Mammary epithelial cell (primary cell): Measurements from ENCODE around the gene FMNL3.

Source experiments
- EZH2 ChIP-seq: IDR thresholded peaks from 2 replicates; pipeline ENCODE4 v1.6.1; 2012; ENCODE audit warnings: low read length, inconsistent platforms, borderline replicate concordance
- TF ChIP-seq, protein P1 (sequence below), 2 donors: IDR thresholded peaks in 1 of 2; conservative IDR thresholded peaks in 1 of 2; 2 replicates each; pipeline ENCODE4 v1.5.1; 2011 to 2012; ENCODE audit warnings: inconsistent platforms in 2 of 2, low read length in 2 of 2, mild to moderate bottlenecking in 2 of 2, control low read depth in 1 of 2, low read depth in 1 of 2; ENCODE audit not compliant: insufficient read depth in 1 of 2; ENCODE audit errors: extremely low read depth in 1 of 2

DNA sequence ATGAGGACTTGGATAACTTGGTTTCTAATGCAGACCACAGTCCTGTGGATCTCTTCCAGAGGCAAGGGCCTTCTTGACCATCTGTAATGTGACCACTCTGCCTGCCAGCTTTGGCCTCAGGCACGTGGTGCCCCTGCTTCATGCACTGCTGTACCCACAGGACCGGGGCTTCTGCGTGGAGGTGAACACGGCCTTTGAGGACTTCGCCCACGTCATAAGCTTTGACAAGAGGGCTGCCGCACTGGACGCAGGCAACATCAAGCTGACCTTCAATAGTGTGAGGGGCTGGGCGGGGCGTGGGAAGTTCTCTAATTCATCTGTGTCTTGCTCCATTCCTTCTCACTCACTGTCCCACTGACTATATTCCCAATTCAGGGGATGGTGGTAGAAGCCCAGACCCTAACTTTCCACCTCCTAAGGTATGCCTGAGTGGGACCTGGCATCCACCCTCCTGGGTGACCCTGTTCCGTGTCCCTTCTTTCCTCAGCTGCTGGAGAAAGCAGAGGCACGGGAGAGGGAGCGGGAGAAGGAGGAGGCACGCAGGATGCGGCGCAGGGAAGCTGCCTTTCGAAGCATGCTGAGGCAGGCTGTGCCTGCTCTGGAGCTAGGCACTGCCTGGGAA, 65.3 kb downstream of the FMNL3 start:
- TF ChIP-seq, protein P1, sequence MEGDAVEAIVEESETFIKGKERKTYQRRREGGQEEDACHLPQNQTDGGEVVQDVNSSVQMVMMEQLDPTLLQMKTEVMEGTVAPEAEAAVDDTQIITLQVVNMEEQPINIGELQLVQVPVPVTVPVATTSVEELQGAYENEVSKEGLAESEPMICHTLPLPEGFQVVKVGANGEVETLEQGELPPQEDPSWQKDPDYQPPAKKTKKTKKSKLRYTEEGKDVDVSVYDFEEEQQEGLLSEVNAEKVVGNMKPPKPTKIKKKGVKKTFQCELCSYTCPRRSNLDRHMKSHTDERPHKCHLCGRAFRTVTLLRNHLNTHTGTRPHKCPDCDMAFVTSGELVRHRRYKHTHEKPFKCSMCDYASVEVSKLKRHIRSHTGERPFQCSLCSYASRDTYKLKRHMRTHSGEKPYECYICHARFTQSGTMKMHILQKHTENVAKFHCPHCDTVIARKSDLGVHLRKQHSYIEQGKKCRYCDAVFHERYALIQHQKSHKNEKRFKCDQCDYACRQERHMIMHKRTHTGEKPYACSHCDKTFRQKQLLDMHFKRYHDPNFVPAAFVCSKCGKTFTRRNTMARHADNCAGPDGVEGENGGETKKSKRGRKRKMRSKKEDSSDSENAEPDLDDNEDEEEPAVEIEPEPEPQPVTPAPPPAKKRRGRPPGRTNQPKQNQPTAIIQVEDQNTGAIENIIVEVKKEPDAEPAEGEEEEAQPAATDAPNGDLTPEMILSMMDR (conservative IDR thresholded peaks at IDR 0.05 in 1 of 2, IDR thresholded peaks at IDR 0.05 in 1 of 2; ENCODE audit: extremely low read depth in 1 of 2, insufficient read depth in 1 of 2, low read depth in 1 of 2, low read length in 2 of 2) = no peak
- TF ChIP-seq EZH2 = no peak
